ENCODE measurements around the gene COX7A2. TPM values are rescaled to one million over a fixed set of nuclear protein-coding genes. Genes with fewer than 3 reads are reported as not detected.

The COX7A2 gene
- total RNA-seq, 2 experiments from 2014 or later: 481 to 485 TPM

- Mint-ChIP-seq H3K9me3 (no peaks in the 10 kb centered on the region), H3K27ac (no peak overlapping the region), H3K4me1 (ENCODE audit: low read depth) (peaks cover 16% of the 10 kb centered on the region), H3K4me3 (no peak overlapping the region), H3K27me3 (peaks cover 45% of the 10 kb centered on the region), H3K36me3 (ENCODE audit: low read depth) (no peaks in the 10 kb centered on the region)
- ChIA-PET CTCF (interaction anchor here (1.0 kb wide), 1 partner anchor 1480 kb away, joined by 4 read pairs; no protein-coding TSS in a partner anchor), POLR2A (interaction anchor here (0.6 kb wide), 1 partner anchor 244 kb away, joined by 4 read pairs; no protein-coding TSS in a partner anchor)
- DNase-seq (no peak), ATAC-seq (no peak)
- no peak for TF ChIP-seq CTCF (IDR thresholded peaks at IDR 0.05)
- intact Hi-C loops (cut with micrococcal nuclease): no loop called here
Observed at GRCh38 chr6:75213112-75213511, 30.5 kb downstream of the COX7A2 start.

- peaks cover 50% of the 10 kb centered on the region for H3K27me3 Mint-ChIP-seq
- ATAC-seq (no peak), DNase-seq (no peak)
- intact Hi-C loops (cut with micrococcal nuclease): no loop called here
- no peak overlapping the region for H3K27ac Mint-ChIP-seq
- H3K9me3 Mint-ChIP-seq: no peaks in the 10 kb centered on the region
- peaks cover 20% of the 10 kb centered on the region for H3K4me1 Mint-ChIP-seq (ENCODE audit: low read depth)
- no peak for TF ChIP-seq CTCF (IDR thresholded peaks at IDR 0.05)
- POLR2A ChIA-PET: no interaction called here
- no peaks in the 10 kb centered on the region for H3K36me3 Mint-ChIP-seq (ENCODE audit: low read depth)
- CTCF ChIA-PET: interaction anchor here (0.6 to 5.5 kb wide), 17 partner anchors 9 to 1479 kb away, joined by 3 to 55 read pairs (median 4); partner anchors contain the start of gene COX7A2
- H3K4me3 Mint-ChIP-seq: no peak overlapping the region
Observed at GRCh38 chr6:75211920-75212590, 31.5 kb downstream of the COX7A2 start.

GRCh38 chr6:75210885-75211739, 32.5 kb downstream of the COX7A2 start:
- H3K4me1 Mint-ChIP-seq (ENCODE audit: low read depth): peaks cover 25% of the 10 kb centered on the region
- POLR2A ChIA-PET: no interaction called here
- DNase-seq (peak; percentile 66), ATAC-seq (no peak)
- CTCF ChIA-PET: interaction anchor here (0.6 to 5.5 kb wide), 24 partner anchors 10 to 1478 kb away, joined by 3 to 69 read pairs (median 4); partner anchors contain the start of gene COX7A2
- intact Hi-C loops (cut with micrococcal nuclease): no loop called here
- peaks cover 55% of the 10 kb centered on the region for H3K27me3 Mint-ChIP-seq
- no peaks in the 10 kb centered on the region for H3K9me3 Mint-ChIP-seq
- no peak overlapping the region for H3K4me3 Mint-ChIP-seq
- no peaks in the 10 kb centered on the region for H3K36me3 Mint-ChIP-seq (ENCODE audit: low read depth)
- peak; percentile 78 for TF ChIP-seq CTCF (IDR thresholded peaks at IDR 0.05)
- no peak overlapping the region for H3K27ac Mint-ChIP-seq

- H3K36me3 Mint-ChIP-seq (ENCODE audit: low read depth): no peaks in the 10 kb centered on the region
Observed at GRCh38 chr6:75209184-75209723, 34.3 kb downstream of the COX7A2 start.

More at GRCh38 chr6:75209184-75209723, 34.3 kb downstream of the COX7A2 start:
- Mint-ChIP-seq H3K27ac (no peak overlapping the region), H3K4me3 (no peak overlapping the region), H3K27me3 (peaks cover 65% of the 10 kb centered on the region), H3K4me1 (ENCODE audit: low read depth) (peaks cover 42% of the 10 kb centered on the region), H3K9me3 (no peaks in the 10 kb centered on the region)
- ChIA-PET POLR2A (interaction anchor here (1.2 kb wide), 1 partner anchor 9 kb away, joined by 4 read pairs; no protein-coding TSS in a partner anchor), CTCF (interaction anchor here (0.6 to 5.5 kb wide), 61 partner anchors 8 to 1533 kb away, joined by 3 to 69 read pairs (median 4); partner anchors contain the start of gene COX7A2)
- ATAC-seq (no peak), DNase-seq (no peak)
- intact Hi-C loops (cut with micrococcal nuclease): loop anchor here (1.0 to 10.0 kb wide), 5 partner anchors 124 to 1470 kb away; no protein-coding TSS in a partner anchor
- TF ChIP-seq CTCF (IDR thresholded peaks at IDR 0.05): peak; percentile 22
